HEK293 (cell line): Measurements from ENCODE around the gene ZNF710.

ENCODE experiments used
- EGR2 ChIP-seq: fragments of 450-650 bp; formaldehyde crosslinking; IDR thresholded peaks from 2 replicates; pipeline ENCODE4 v1.5.1; 2016; ENCODE audit warnings: low read depth, missing biosample characterization, missing genetic modification characterization
- OSR2 ChIP-seq: fragments of 450-650 bp; formaldehyde crosslinking; IDR thresholded peaks from 2 replicates; pipeline ENCODE4 v1.5.1; 2016; ENCODE audit warnings: missing biosample characterization, missing genetic modification characterization
- OVOL3 ChIP-seq: fragments of 450-650 bp; formaldehyde crosslinking; IDR thresholded peaks from 2 replicates; pipeline ENCODE4 v1.5.1; 2016; ENCODE audit warnings: missing biosample characterization, missing genetic modification characterization
- SP2 ChIP-seq: fragments of 450-650 bp; formaldehyde crosslinking; IDR thresholded peaks from 2 replicates; pipeline ENCODE4 v1.5.1; 2016; ENCODE audit warnings: missing biosample characterization, missing genetic modification characterization
- SP3 ChIP-seq: fragments of 450-650 bp; formaldehyde crosslinking; IDR thresholded peaks from 2 replicates; pipeline ENCODE4 v1.5.1; 2016; ENCODE audit warnings: missing biosample characterization, missing genetic modification characterization
- SP7 ChIP-seq: fragments of 450-650 bp; formaldehyde crosslinking; IDR thresholded peaks from 2 replicates; pipeline ENCODE4 v1.5.1; 2016; ENCODE audit warnings: missing biosample characterization, missing genetic modification characterization
- TSHZ1 ChIP-seq: fragments of 450-650 bp; formaldehyde crosslinking; IDR thresholded peaks from 2 replicates; pipeline ENCODE4 v1.5.1; 2016; ENCODE audit warnings: missing biosample characterization, missing genetic modification characterization, borderline replicate concordance
- YY2 ChIP-seq: fragments of 450-650 bp; formaldehyde crosslinking; IDR thresholded peaks from 2 replicates; pipeline ENCODE4 v1.5.1; 2016; ENCODE audit warnings: missing biosample characterization, missing genetic modification characterization
- ZBTB49 ChIP-seq: fragments of 450-650 bp; formaldehyde crosslinking; IDR thresholded peaks from 2 replicates; pipeline ENCODE4 v1.5.1; 2016; ENCODE audit warnings: missing biosample characterization, missing genetic modification characterization, low read depth
- ZBTB7A ChIP-seq: fragments of 450-650 bp; formaldehyde crosslinking; IDR thresholded peaks from 2 replicates; pipeline ENCODE4 v1.5.1; 2016; ENCODE audit warnings: low read depth, missing biosample characterization, missing genetic modification characterization
- ZFHX2 ChIP-seq: fragments of 450-650 bp; formaldehyde crosslinking; conservative IDR thresholded peaks from 2 replicates; pipeline ENCODE4 v1.5.1; 2016; ENCODE audit warnings: missing biosample characterization, missing genetic modification characterization
- ZNF112 ChIP-seq: fragments of 450-650 bp; formaldehyde crosslinking; IDR thresholded peaks from 2 replicates; pipeline ENCODE4 v1.5.0; 2017; ENCODE audit warnings: missing biosample characterization, missing genetic modification characterization
- ZNF121 ChIP-seq: fragments of 450-650 bp; formaldehyde crosslinking; IDR thresholded peaks from 2 replicates; pipeline ENCODE4 v1.5.1; 2016; ENCODE audit warnings: missing biosample characterization, missing genetic modification characterization
- ZNF148 ChIP-seq: fragments of 450-650 bp; formaldehyde crosslinking; IDR thresholded peaks from 2 replicates; pipeline ENCODE4 v1.5.0; 2017; ENCODE audit warnings: missing biosample characterization, missing genetic modification characterization, borderline replicate concordance
- ZNF18 ChIP-seq: fragments of 450-650 bp; formaldehyde crosslinking; IDR thresholded peaks from 2 replicates; pipeline ENCODE4 v1.5.1; 2016; ENCODE audit warnings: missing biosample characterization, missing genetic modification characterization
- ZNF280D ChIP-seq: fragments of 450-650 bp; formaldehyde crosslinking; IDR thresholded peaks from 2 replicates; pipeline ENCODE4 v1.5.1; 2016; ENCODE audit warnings: missing biosample characterization, missing genetic modification characterization
- ZNF311 ChIP-seq: fragments of 450-650 bp; formaldehyde crosslinking; IDR thresholded peaks from 2 replicates; pipeline ENCODE4 v1.5.1; 2017; ENCODE audit warnings: missing biosample characterization, missing genetic modification characterization, borderline replicate concordance
- ZNF404 ChIP-seq: fragments of 450-650 bp; formaldehyde crosslinking; IDR thresholded peaks from 2 replicates; pipeline ENCODE4 v1.5.1; 2017; ENCODE audit warnings: missing biosample characterization, missing genetic modification characterization
- ZNF48 ChIP-seq: fragments of 450-650 bp; formaldehyde crosslinking; IDR thresholded peaks from 2 replicates; pipeline ENCODE4 v1.5.1; 2016; ENCODE audit warnings: missing biosample characterization, missing genetic modification characterization
- ZNF544 ChIP-seq: fragments of 450-650 bp; formaldehyde crosslinking; IDR thresholded peaks from 2 replicates; pipeline ENCODE4 v1.5.0; 2017; ENCODE audit warnings: missing biosample characterization, missing genetic modification characterization
- ZNF571 ChIP-seq: fragments of 450-650 bp; formaldehyde crosslinking; IDR thresholded peaks from 2 replicates; pipeline ENCODE4 v1.5.0; 2017; ENCODE audit warnings: missing biosample characterization, missing genetic modification characterization
- ZNF600 ChIP-seq: fragments of 450-650 bp; formaldehyde crosslinking; IDR thresholded peaks from 2 replicates; pipeline ENCODE4 v1.5.1; 2016; ENCODE audit warnings: missing biosample characterization, missing genetic modification characterization
- ZNF776 ChIP-seq: fragments of 450-650 bp; formaldehyde crosslinking; IDR thresholded peaks from 2 replicates; pipeline ENCODE4 v1.5.0; 2017; ENCODE audit warnings: missing biosample characterization, missing genetic modification characterization, borderline replicate concordance
- ZNF792 ChIP-seq: fragments of 450-650 bp; formaldehyde crosslinking; IDR thresholded peaks from 2 replicates; pipeline ENCODE4 v1.5.1; 2016; ENCODE audit warnings: missing biosample characterization, missing genetic modification characterization
- ZSCAN16 ChIP-seq: fragments of 450-650 bp; formaldehyde crosslinking; IDR thresholded peaks from 2 replicates; pipeline ENCODE4 v1.5.1; 2016; ENCODE audit warnings: missing biosample characterization, missing genetic modification characterization
- ZSCAN30 ChIP-seq: fragments of 450-650 bp; IDR thresholded peaks from 2 replicates; pipeline ENCODE4 v1.5.1; 2018; ENCODE audit warnings: missing biosample characterization, mild to moderate bottlenecking, missing genetic modification characterization, moderate library complexity
- ZSCAN5A ChIP-seq: fragments of 450-650 bp; formaldehyde crosslinking; IDR thresholded peaks from 2 replicates; pipeline ENCODE4 v1.5.1; 2016; ENCODE audit warnings: missing biosample characterization, missing genetic modification characterization

ZNF710 gene

GRCh38 chr15:90044916-90045371 lies 43.8 kb downstream of the ZNF710 start (continued):
- TF ChIP-seq ZNF148 (no peak), ZNF280D (tag by site-specific recombination) (no peak), ZNF571 (tag by site-specific recombination) (no peak), ZNF544 (tag by site-specific recombination) (no peak), SP7 (tag by site-specific recombination) (0 out of 2 replicates have a peak, but pooled peaks have one; percentile 33), ZSCAN16 (tag by site-specific recombination) (no peak), ZNF18 (tag by site-specific recombination) (no peak), ZNF792 (no peak), ZFHX2 (tag by site-specific recombination) (peak; percentile 98), OVOL3 (no peak), ZNF600 (no peak), ZBTB7A (tag by site-specific recombination) (no peak), ZNF121 (tag by site-specific recombination) (no peak), YY2 (tag by site-specific recombination) (no peak), SP3 (tag by site-specific recombination) (0 out of 2 replicates have a peak, but pooled peaks have one; percentile 16), ZSCAN30 (tag by site-specific recombination) (no peak), OSR2 (tag by site-specific recombination) (no peak), ZNF112 (tag by site-specific recombination) (no peak), SP2 (tag by site-specific recombination) (0 out of 2 replicates have a peak, but pooled peaks have one; percentile 7), ZNF48 (tag by site-specific recombination) (no peak), ZNF311 (tag by site-specific recombination) (no peak), ZSCAN5A (no peak), ZBTB49 (no peak), ZNF404 (tag by site-specific recombination) (no peak), TSHZ1 (peak; percentile 48; the same call in 1 of the 2 replicates), EGR2 (tag by site-specific recombination) (peak; percentile 100), ZNF776 (no peak)
